ENCODE data around the gene SULF2.

Gene SULF2

GRCh38 chr20:47701612-47702011, 83.7 kb downstream of the SULF2 start:
- TF ChIP-seq EGR1 (IDR thresholded peaks at IDR 0.05) = no peak
- no peak for TF ChIP-seq YY1 (IDR thresholded peaks at IDR 0.05; ENCODE audit: low read depth)
- no peak for TF ChIP-seq REST (IDR thresholded peaks at IDR 0.05; ENCODE audit: low read depth)
- no peak for TF ChIP-seq EP300 (IDR thresholded peaks at IDR 0.05; ENCODE audit: borderline replicate concordance)
- TF ChIP-seq CEBPB (IDR thresholded peaks at IDR 0.05) = no peak
- no peak for TF ChIP-seq FOXM1 (IDR thresholded peaks at IDR 0.05; ENCODE audit: borderline replicate concordance, low read depth)
- no peak for TF ChIP-seq MAX (IDR thresholded peaks at IDR 0.05)
- no peak for TF ChIP-seq RAD21 (IDR thresholded peaks at IDR 0.05; ENCODE audit: low read depth)
- TF ChIP-seq TAF1 (IDR thresholded peaks at IDR 0.05; ENCODE audit: low read depth) = no peak
- no peak for TF ChIP-seq ZBTB7A (IDR thresholded peaks at IDR 0.05; ENCODE audit: low read depth)
- no peak for TF ChIP-seq TEAD4 (IDR thresholded peaks at IDR 0.05)
- no peak for TF ChIP-seq USF1 (IDR thresholded peaks at IDR 0.05)
- no peak for TF ChIP-seq CREB1 (IDR thresholded peaks at IDR 0.05; ENCODE audit: low read depth)
- no peak for TF ChIP-seq NFIC (IDR thresholded peaks at IDR 0.05)
- no peak for TF ChIP-seq TCF12 (IDR thresholded peaks at IDR 0.05; ENCODE audit: low read depth)

- TF ChIP-seq CEBPB (IDR thresholded peaks at IDR 0.05) = no peak
- no peak for TF ChIP-seq TCF12 (IDR thresholded peaks at IDR 0.05; ENCODE audit: low read depth)
- no peak for TF ChIP-seq RAD21 (IDR thresholded peaks at IDR 0.05; ENCODE audit: low read depth)
- no peak for TF ChIP-seq TEAD4 (IDR thresholded peaks at IDR 0.05)
- no peak for TF ChIP-seq YY1 (IDR thresholded peaks at IDR 0.05; ENCODE audit: low read depth)
- TF ChIP-seq FOXM1 (IDR thresholded peaks at IDR 0.05; ENCODE audit: borderline replicate concordance, low read depth) = no peak
- no peak for TF ChIP-seq MAX (IDR thresholded peaks at IDR 0.05)
- no peak for TF ChIP-seq REST (IDR thresholded peaks at IDR 0.05; ENCODE audit: low read depth)
- TF ChIP-seq ZBTB7A (IDR thresholded peaks at IDR 0.05; ENCODE audit: low read depth) = no peak
- TF ChIP-seq USF1 (IDR thresholded peaks at IDR 0.05) = no peak
- TF ChIP-seq EP300 (IDR thresholded peaks at IDR 0.05; ENCODE audit: borderline replicate concordance) = no peak
- no peak for TF ChIP-seq CREB1 (IDR thresholded peaks at IDR 0.05; ENCODE audit: low read depth)
- TF ChIP-seq TAF1 (IDR thresholded peaks at IDR 0.05; ENCODE audit: low read depth) = no peak
These were observed 85.0 kb downstream of the SULF2 start for GRCh38 chr20:47700327-47700726.

- TF ChIP-seq EGR1 (IDR thresholded peaks at IDR 0.05) (no peak), NFIC (IDR thresholded peaks at IDR 0.05) (no peak), USF1 (IDR thresholded peaks at IDR 0.05) (no peak), EP300 (IDR thresholded peaks at IDR 0.05; ENCODE audit: borderline replicate concordance) (no peak), REST (IDR thresholded peaks at IDR 0.05; ENCODE audit: low read depth) (no peak), MAX (IDR thresholded peaks at IDR 0.05) (no peak), ZBTB7A (IDR thresholded peaks at IDR 0.05; ENCODE audit: low read depth) (no peak), CREB1 (IDR thresholded peaks at IDR 0.05; ENCODE audit: low read depth) (no peak), FOXM1 (IDR thresholded peaks at IDR 0.05; ENCODE audit: borderline replicate concordance, low read depth) (no peak), TCF12 (IDR thresholded peaks at IDR 0.05; ENCODE audit: low read depth) (no peak)
These were observed 85.5 kb downstream of the SULF2 start for GRCh38 chr20:47699818-47700217.

- TF ChIP-seq TEAD4 (IDR thresholded peaks at IDR 0.05) (no peak), MAX (IDR thresholded peaks at IDR 0.05) (no peak), EP300 (IDR thresholded peaks at IDR 0.05; ENCODE audit: borderline replicate concordance) (no peak), YY1 (IDR thresholded peaks at IDR 0.05; ENCODE audit: low read depth) (no peak), ZBTB7A (IDR thresholded peaks at IDR 0.05; ENCODE audit: low read depth) (no peak), TCF12 (IDR thresholded peaks at IDR 0.05; ENCODE audit: low read depth) (no peak), NFIC (IDR thresholded peaks at IDR 0.05) (no peak), REST (IDR thresholded peaks at IDR 0.05; ENCODE audit: low read depth) (no peak), EGR1 (IDR thresholded peaks at IDR 0.05) (no peak), CEBPB (IDR thresholded peaks at IDR 0.05) (no peak), USF1 (IDR thresholded peaks at IDR 0.05) (no peak)
These were observed 87.1 kb downstream of the SULF2 start for GRCh38 chr20:47698142-47698541.
